HuH-7 (cell line): Measurements from ENCODE around the gene CFAP91.

Experiments
- DNase-seq: peaks from one replicate; pipeline ENCODE4 v3.0.0; 2011; ENCODE audit warnings: low spot score

Gene CFAP91

DNA sequence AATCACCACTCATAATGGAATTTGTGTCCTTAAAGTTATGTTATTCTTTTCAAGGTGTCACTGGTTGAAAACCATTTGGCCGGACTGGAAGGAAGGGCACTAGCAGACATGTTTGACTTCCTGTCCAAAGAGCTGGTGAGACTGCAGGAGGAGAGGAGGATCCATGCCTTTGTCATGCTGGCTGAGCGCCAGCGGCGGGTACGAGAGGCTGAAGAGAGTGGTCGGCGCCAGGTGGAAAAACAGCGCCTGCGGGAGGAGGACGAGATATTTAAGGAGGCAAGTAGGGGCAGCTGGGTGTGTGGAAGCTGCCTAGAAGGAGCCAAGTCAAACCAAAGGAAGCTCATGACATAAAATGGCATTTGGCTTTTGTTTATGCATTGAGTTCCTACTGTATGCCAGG is 41.1 kb downstream of the CFAP91 start:
- no peak for DNase-seq

DNA sequence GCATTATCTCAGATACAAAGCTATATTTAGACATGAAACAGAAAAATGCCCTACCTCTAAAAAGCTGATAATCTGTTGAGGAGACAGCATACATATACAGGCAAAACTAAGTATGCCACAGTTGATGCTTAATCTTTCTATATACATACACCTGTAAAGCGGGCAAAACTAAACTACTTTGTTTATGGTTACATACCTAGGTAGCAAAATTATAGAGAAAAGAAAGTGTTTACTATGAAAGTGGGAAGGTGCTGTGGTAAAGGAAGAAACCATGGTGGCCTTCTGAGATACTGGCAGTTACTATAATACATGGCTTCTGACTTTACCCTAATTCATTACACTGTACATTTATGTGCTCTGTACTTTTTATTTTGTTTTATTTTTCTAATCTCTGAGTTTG is 43.1 kb downstream of the CFAP91 start:
- DNase-seq, result no peak

DNA sequence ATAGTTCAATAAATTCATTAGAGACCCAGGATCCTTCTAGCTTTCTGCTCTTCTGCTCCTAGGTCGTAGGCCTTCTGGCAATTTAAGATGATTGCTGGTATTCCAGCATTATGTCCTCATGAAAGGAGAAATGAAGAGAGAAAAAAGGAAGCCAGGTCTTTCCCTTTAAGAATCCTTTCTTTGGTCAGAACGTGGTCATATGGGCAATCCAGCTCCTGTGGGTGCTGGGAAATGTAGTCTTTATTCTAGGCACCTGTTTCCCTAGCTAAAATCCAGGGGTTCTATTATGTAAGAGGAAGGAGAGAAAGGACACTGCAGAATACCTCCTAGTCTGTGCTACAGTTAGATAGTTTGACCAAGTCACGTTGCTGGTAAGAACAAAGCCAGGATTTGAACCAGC is 43.6 kb downstream of the CFAP91 start:
- no peak for DNase-seq

DNA sequence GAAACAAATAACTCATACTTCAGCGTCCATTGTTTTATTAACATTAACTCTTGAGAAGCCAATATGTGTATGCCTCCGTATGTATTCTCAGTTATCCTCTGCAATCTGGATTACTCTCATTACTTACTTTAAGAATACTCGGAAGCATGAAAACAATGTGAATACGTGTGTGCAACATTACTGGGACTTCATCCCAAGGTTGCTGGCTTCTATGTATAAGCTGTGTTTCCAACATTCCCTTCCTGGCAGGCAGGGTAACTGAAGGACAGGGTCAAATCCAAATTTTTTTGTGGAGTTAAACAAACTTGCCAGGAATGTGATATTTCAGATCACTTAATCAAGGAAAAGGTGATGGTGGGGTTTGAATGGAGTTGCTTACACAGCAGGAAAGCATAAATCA is 44.5 kb downstream of the CFAP91 start:
- no peak for DNase-seq

DNA sequence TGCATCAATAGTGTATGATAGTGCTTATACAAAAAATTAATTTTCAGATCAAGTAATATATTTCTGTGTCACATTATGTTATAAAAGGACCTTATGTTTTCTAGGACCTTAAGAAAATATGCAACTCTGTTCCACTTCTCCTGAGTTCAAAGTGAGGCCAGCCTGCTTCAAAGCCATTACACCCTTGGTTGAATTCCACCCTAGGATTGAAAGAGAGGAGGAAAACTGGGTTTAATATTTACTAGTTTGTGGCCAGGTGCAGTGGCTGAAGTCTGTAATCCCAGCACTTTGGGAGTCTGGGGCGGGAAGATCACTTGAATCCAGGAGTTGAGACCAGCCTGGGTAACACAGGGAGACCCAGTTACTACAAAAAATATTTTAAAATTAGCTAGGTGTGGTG is 46.2 kb downstream of the CFAP91 start:
- DNase-seq, result no peak

DNA sequence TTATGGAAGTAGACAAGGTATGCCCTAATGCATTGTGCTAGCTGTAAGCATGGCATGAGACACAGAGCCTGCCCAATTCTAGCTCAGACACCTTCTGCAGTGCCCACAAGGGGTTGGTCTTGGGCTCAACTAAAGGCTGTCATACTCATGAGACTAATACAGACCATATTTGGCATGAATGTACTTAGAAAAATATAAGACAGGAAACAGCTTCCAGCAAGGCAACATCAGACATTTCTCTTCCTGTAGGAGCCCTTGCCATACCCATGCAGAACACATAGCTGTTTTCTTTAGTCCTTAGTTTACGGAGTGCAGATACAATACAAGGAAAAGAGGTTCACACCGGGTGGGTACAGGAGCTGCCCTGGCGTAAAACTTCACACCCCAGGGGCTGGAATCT is 48.6 kb downstream of the CFAP91 start:
- no peak for DNase-seq
